ENCODE data around the gene SLC1A2. TPM values are rescaled to one million over a fixed set of nuclear protein-coding genes. Genes with fewer than 3 reads are reported as not detected.

Gene SLC1A2
- total RNA-seq, 2 experiments from 2014 or later = not detected

DNA sequence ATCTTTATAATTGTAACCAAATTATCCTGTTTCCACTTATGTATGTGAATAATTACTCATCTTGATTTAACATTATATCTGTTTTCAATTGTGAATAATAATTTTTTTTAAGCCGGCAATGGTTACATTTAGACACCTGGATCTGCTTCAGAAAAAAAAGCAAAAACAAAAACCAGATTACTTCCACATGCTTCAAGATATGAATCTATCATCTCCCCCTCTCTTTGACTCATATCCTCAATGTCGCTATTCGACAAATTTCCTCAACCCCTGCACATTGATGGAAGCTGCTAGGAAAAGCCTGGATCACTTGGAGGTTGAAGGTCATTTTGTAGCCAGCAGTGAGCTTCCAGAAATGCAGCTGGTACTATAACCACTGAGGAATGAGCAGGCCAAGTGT lies 42.7 kb downstream of the SLC1A2 start:
- no TSS peak for BruUV-seq (replicated peaks)
- Histone ChIP-seq H4K20me1 (ENCODE audit: insufficient read depth, low read length) (no peaks in the 10 kb centered on the region), H3K36me3 (ENCODE audit: insufficient read depth, low read length) (no peaks in the 10 kb centered on the region), H3K79me2 (ENCODE audit: insufficient read depth, low read depth, low read length) (no peaks in the 10 kb centered on the region), H3K4me3 (ENCODE audit: low read depth, low read length, poor library complexity, severe bottlenecking) (no peak overlapping the region), H2AFZ (ENCODE audit: low read length) (no peak overlapping the region), H3K4me2 (ENCODE audit: low read length) (no peak overlapping the region), H3K9me2 (ENCODE audit: insufficient read depth, low read length) (no peaks in the 10 kb centered on the region), H3K27ac (ENCODE audit: low read depth, low read length, poor library complexity, severe bottlenecking) (no peak overlapping the region), H3K9me3 (ENCODE audit: low read length) (no peaks in the 10 kb centered on the region), H3K4me1 (ENCODE audit: insufficient read depth, low read length, poor library complexity, severe bottlenecking) (no peaks in the 10 kb centered on the region)
- ChIA-PET CTCF (ENCODE audit: unreplicated experiment) (no interaction called here), POLR2A (interaction anchor here (0.5 to 1.1 kb wide), 3 partner anchors 12 to 725 kb away, joined by 3 to 4 read pairs (median 3); no protein-coding TSS in a partner anchor)
- intact Hi-C loops (cut with micrococcal nuclease; ENCODE audit: unreplicated experiment) = no loop called here
- no peak for TF ChIP-seq EZH2phosphoT487 (IDR thresholded peaks at IDR 0.05; ENCODE audit: borderline replicate concordance, low read depth, low read length)
- TF ChIP-seq, protein P1, sequence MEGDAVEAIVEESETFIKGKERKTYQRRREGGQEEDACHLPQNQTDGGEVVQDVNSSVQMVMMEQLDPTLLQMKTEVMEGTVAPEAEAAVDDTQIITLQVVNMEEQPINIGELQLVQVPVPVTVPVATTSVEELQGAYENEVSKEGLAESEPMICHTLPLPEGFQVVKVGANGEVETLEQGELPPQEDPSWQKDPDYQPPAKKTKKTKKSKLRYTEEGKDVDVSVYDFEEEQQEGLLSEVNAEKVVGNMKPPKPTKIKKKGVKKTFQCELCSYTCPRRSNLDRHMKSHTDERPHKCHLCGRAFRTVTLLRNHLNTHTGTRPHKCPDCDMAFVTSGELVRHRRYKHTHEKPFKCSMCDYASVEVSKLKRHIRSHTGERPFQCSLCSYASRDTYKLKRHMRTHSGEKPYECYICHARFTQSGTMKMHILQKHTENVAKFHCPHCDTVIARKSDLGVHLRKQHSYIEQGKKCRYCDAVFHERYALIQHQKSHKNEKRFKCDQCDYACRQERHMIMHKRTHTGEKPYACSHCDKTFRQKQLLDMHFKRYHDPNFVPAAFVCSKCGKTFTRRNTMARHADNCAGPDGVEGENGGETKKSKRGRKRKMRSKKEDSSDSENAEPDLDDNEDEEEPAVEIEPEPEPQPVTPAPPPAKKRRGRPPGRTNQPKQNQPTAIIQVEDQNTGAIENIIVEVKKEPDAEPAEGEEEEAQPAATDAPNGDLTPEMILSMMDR (conservative IDR thresholded peaks at IDR 0.05; ENCODE audit: low read length) = no peak
- DNase-seq (ENCODE audit: low spot score) = no peak

DNA sequence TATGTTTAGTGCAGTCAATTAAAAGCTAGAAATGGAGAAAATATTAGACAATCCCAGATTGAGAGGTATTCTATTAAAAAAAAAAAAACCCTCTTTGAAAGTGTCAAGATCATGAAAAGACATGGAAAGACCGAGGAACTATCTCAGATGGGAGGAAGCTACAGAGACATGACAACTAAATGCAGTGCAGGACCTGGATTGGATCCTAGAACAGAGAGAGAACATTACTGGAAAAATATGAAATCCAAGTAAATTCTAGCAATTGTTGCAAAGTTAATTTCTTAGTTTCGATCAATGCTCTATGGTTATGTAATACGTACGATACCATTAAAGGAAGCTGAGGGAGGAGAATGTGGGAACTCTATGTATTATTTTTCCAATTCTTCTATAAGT lies 43.2 kb downstream of the SLC1A2 start:
- ChIA-PET CTCF (ENCODE audit: unreplicated experiment) (no interaction called here), POLR2A (interaction anchor here (0.5 to 1.1 kb wide), 3 partner anchors 12 to 725 kb away, joined by 3 to 4 read pairs (median 3); no protein-coding TSS in a partner anchor)
- Histone ChIP-seq H2AFZ (ENCODE audit: low read length) (no peak overlapping the region), H4K20me1 (ENCODE audit: insufficient read depth, low read length) (no peaks in the 10 kb centered on the region), H3K4me2 (ENCODE audit: low read length) (no peak overlapping the region), H3K9me3 (ENCODE audit: low read length) (no peaks in the 10 kb centered on the region), H3K4me1 (ENCODE audit: insufficient read depth, low read length, poor library complexity, severe bottlenecking) (no peaks in the 10 kb centered on the region), H3K4me3 (ENCODE audit: low read depth, low read length, poor library complexity, severe bottlenecking) (no peak overlapping the region), H3K79me2 (ENCODE audit: insufficient read depth, low read depth, low read length) (no peaks in the 10 kb centered on the region), H3K36me3 (ENCODE audit: insufficient read depth, low read length) (no peaks in the 10 kb centered on the region), H3K27ac (ENCODE audit: low read depth, low read length, poor library complexity, severe bottlenecking) (no peak overlapping the region), H3K9me2 (ENCODE audit: insufficient read depth, low read length) (no peaks in the 10 kb centered on the region)
- TF ChIP-seq, protein P1 (conservative IDR thresholded peaks at IDR 0.05; ENCODE audit: low read length) = no peak
- TF ChIP-seq EZH2phosphoT487 (IDR thresholded peaks at IDR 0.05; ENCODE audit: borderline replicate concordance, low read depth, low read length) = no peak
- no TSS peak for BruUV-seq (replicated peaks)
- no peak for DNase-seq (ENCODE audit: low spot score)
- intact Hi-C loops (cut with micrococcal nuclease; ENCODE audit: unreplicated experiment) = no loop called here

DNA sequence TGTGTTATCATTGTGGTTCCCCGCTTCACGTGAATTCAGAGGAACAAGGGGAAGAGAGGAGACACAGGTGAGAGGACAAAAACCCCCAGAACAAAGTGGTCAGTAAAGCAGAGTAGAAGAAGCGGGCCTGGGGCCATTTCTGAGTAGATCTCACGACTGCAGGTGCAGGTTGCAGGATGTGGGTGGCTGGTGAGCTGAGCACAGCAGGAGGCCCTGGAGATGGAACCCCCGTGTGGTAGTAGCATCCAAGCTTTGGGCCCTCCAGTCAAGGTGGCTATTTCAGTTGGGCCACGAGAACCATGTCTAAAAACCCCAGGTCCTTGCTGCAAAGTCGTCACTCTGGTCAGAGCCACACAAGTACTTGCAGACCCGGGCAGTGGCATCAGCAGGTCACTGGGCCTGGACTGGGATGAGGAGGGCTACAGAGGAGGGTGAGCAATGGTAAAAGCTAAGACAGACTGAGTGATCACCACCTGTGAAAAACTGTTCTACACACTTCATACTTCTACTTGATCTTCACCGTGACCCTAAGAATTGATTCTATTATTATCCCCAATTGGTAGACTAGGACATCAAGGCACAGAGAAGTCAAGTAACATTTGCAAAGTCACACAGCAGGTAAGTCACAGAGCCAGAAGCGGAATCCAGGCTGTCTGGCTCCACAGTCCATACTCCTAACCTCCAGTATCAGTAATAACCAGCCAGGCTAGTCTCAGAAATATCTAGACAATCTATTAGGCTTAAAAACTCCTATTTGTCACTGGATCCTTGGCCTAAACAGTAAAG lies 43.8 kb downstream of the SLC1A2 start:
- no TSS peak for BruUV-seq (replicated peaks)
- Histone ChIP-seq H4K20me1 (ENCODE audit: insufficient read depth, low read length) (no peaks in the 10 kb centered on the region), H3K9me3 (ENCODE audit: low read length) (no peaks in the 10 kb centered on the region), H3K4me3 (ENCODE audit: low read depth, low read length, poor library complexity, severe bottlenecking) (no peak overlapping the region), H2AFZ (ENCODE audit: low read length) (no peak overlapping the region), H3K4me2 (ENCODE audit: low read length) (no peak overlapping the region), H3K4me1 (ENCODE audit: insufficient read depth, low read length, poor library complexity, severe bottlenecking) (no peaks in the 10 kb centered on the region), H3K79me2 (ENCODE audit: insufficient read depth, low read depth, low read length) (no peaks in the 10 kb centered on the region), H3K9me2 (ENCODE audit: insufficient read depth, low read length) (no peaks in the 10 kb centered on the region), H3K36me3 (ENCODE audit: insufficient read depth, low read length) (no peaks in the 10 kb centered on the region), H3K27ac (ENCODE audit: low read depth, low read length, poor library complexity, severe bottlenecking) (no peak overlapping the region)
- intact Hi-C loops (cut with micrococcal nuclease; ENCODE audit: unreplicated experiment) = no loop called here
- no peak for DNase-seq (ENCODE audit: low spot score)
- CTCF ChIA-PET (ENCODE audit: unreplicated experiment) = no interaction called here
- TF ChIP-seq, protein P1 (conservative IDR thresholded peaks at IDR 0.05; ENCODE audit: low read length) = no peak
- no peak for TF ChIP-seq EZH2phosphoT487 (IDR thresholded peaks at IDR 0.05; ENCODE audit: borderline replicate concordance, low read depth, low read length)
- POLR2A ChIA-PET = interaction anchor here (0.8 to 1.2 kb wide), 4 partner anchors 8 to 346 kb away, joined by 3 read pairs; no protein-coding TSS in a partner anchor
